8988T (cell line): ENCODE results near the gene OR52M1.

Experiments
- DNase-seq: peaks from one replicate; pipeline ENCODE4 v3.0.0; 2011

The OR52M1 gene

DNA sequence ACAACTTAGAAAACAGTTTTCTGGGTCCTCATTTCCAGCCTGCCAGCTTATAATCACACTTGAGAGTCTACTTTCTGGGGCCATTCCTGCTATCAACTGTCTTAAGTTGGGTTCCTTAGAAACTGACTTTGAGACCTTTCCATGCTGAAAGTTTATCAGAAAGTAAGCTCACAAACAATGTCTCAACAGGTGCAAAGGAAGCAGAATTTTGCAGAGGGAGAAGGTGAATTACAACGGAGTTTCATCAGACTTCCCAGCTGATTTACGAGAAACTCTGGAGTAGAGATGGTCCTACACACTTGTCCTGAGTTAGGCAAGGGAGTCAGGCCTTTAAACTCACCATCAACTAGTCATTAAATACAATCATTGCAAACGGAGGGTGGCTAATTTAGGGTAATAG lies 31.9 kb downstream of the OR52M1 start:
- DNase-seq, result no peak

- no peak for DNase-seq
Measured at GRCh38 chr11:4577761-4578160, 32.8 kb downstream of the OR52M1 start.

GRCh38 chr11:4578624-4579023 lies 33.6 kb downstream of the OR52M1 start:
- no peak for DNase-seq

DNA sequence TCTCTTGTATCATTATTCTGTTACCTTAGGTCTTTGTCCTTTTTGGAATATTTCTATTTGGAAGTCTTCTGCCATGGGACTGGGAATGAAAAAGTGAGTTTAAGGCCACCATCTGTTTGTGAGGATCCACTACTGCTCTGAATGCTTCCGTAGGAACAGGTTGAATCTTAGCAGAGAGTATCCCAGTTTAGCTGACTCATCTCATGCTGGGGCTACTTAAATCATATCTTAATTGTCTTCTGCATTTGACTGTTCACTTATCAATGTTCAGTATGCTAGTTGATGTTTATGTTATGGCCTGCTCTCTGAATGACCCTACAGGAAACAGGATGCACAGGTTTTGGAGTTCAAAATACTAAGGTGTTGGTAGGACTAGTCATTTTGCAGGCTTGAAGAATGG lies 35.1 kb downstream of the OR52M1 start:
- no peak for DNase-seq

GRCh38 chr11:4581443-4581842 lies 36.5 kb downstream of the OR52M1 start, which contains the start of gene OR52I2:
TSS of gene OR52I2 (plus strand) at chr11:4581743.
- no peak for DNase-seq

DNA sequence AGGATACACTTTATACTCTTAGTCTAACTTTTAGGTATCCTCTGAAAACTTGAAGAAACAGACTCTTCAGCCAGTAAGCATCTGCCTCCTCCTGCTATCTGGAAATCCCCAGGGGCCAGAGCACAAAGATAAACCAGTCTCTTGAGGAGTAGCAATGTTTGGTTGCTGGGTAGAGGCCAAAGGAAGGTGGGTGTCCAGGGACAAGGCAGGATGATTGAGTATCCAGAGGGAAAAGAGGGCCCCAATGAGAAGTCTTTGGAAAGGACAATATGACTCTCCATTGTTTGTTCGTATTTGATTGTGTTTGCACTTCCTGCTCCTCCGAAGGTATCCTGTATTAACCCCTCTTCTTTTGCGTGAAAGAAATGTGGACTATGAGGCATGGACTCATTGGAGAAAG lies 44.0 kb downstream of the OR52M1 start:
- DNase-seq, result no peak

- no peak for DNase-seq
Measured at GRCh38 chr11:4593739-4594138, 48.7 kb downstream of the OR52M1 start, which contains the start of gene OR52I1. TSS of gene OR52I1 (plus strand) at chr11:4594039. CDS start at chr11:4594039, 0 bp downstream.
